Smooth muscle cell of the brain vasculature (primary cell): ENCODE data around the gene JAGN1.
"Not testable (repeated sequence)": the region's sequence is repeated elsewhere in the genome, so short reads cannot be mapped to it uniquely, and the experiment has no call there.

ENCODE experiments used
- DNase-seq: peaks from one replicate; pipeline ENCODE4 v3.0.0-alpha.2; 2012; ENCODE audit warnings: low read depth, low spot score

The JAGN1 gene

DNA sequence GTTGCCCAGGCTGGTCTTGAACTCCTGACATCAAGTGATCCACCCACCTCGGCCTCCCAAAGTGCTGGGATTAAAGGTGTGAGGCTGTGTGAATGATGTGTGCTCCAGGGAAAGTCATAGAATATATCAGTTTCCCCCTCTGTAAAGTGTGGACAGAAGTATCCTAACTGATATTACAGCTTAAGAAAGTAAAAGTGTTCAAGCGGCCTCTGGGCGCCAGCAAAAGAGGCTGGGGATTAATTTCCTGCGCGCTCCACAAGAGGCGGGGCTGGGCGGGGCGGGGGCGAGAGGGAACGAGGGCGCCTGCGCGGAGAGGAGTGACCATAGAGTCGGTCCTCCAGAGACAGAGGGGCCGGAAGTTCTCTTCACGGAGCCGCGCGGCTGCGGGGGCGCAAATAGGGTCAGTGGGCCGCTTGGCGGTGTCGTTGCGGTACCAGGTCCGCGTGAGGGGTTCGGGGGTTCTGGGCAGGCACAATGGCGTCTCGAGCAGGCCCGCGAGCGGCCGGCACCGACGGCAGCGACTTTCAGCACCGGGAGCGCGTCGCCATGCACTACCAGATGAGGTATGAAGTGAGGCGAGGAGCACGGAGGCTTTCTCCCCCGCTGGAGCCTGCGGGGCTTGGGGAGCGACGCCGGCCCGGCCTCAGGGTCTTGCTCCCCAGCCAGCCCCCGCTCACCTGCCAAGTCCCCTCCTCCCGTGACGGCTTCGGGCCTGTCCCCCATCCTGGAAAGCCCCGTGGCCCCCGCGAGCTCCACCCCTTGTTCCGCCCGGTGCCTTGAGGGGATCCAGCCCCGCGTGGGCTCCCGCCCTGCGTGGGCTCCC is at the start of gene JAGN1:
Gene JAGN1, plus strand, starts transcription at position 362 of the 823 bp plus-strand sequence. Its CDS starts 113 bp downstream, at position 475.
- peak; percentile 70 for DNase-seq

- DNase-seq, result no peak
Observed at GRCh38 chr3:9841015-9841414, 49.4 kb upstream of the JAGN1 start.

GRCh38 chr3:9843715-9844438 is 46.5 kb upstream of the JAGN1 start, which contains the start of gene RPUSD3:
TSS of gene RPUSD3 (minus strand) at chr3:9844008. CDS start at chr3:9843990, 18 bp downstream.
- peak; percentile 92 for DNase-seq

- DNase-seq, result no peak
Observed at GRCh38 chr3:9846231-9846630, 44.2 kb upstream of the JAGN1 start.

GRCh38 chr3:9846931-9847488 is 43.4 kb upstream of the JAGN1 start:
- DNase-seq, result no peak

DNA sequence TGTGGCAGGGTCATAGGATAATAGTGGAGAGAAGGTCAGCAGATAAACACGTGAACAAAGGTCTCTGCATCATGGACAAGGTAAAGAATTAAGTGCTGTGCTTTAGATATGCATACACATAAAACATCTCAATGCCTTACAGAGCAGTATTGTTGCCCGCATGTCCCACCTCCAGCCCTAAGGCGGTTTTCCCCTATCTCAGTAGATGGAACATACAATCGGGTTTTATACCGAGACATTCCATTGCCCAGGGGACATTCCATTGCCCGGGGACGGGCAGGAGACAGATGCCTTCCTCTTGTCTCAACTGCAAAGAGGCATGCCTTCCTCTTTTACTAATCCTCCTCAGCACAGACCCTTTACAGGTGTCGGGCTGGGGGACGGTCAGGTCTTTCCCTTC is 42.5 kb upstream of the JAGN1 start:
- DNase-seq, result not testable (repeated sequence)

DNA sequence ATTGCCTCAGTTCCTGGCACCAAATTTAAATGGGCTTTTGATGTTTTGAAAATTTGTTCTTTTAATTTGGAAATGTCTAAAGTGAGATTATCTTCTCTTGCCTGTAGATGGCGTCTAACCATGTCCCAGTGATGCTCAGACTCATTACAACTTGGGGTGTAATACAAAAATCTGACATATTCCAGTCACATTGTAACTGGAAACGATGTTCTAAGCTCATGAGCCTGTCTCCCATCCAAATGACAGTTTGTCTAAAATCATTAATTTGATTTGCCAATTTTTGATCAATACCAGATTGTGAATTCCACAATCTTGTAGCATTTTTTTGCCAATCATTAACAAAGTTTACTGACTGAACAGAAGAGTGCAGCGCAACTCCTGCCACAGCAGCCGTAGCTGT is 41.5 kb upstream of the JAGN1 start:
- DNase-seq, result not testable (repeated sequence)

DNA sequence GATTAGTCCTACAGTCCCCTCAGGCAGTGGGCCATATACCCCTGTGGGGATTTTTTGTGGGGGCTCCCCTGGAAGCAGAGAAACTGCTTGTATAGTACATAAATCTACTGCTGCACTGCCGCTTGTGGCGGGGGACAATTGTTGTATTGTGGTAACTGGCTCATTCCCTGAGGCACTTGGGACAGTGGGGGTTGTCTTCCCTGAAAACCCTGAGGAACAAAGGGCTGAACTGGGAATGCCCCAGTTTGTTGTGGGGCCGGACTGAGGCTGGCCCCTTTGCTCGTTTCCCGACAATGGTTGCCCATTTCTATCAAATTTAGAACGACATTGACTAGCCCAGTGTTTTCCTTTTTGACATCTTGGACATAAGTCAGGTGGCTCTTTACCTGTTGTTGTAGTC is 39.0 kb upstream of the JAGN1 start:
- not testable (repeated sequence) for DNase-seq

DNA sequence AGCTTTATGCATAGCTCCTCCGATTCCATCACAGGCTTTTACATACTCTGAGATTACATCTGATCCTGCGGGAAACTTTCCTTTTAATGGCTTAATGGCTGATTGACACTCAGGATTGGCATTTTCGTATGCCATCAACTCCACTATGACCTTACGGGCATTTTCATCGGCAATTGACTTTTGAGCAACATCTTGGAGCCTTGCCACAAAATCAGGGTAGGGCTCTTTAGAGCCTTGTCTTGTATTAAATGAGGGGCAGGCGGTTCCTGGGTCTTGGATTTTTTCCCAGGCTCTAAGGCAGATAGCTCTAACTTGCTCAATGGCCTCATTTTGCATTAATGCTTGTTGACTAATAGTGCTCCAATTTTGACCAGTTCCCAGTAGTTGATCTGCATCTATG is 38.5 kb upstream of the JAGN1 start:
- not testable (repeated sequence) for DNase-seq

- no peak for DNase-seq
Observed at GRCh38 chr3:9852528-9852927, 37.9 kb upstream of the JAGN1 start.

DNA sequence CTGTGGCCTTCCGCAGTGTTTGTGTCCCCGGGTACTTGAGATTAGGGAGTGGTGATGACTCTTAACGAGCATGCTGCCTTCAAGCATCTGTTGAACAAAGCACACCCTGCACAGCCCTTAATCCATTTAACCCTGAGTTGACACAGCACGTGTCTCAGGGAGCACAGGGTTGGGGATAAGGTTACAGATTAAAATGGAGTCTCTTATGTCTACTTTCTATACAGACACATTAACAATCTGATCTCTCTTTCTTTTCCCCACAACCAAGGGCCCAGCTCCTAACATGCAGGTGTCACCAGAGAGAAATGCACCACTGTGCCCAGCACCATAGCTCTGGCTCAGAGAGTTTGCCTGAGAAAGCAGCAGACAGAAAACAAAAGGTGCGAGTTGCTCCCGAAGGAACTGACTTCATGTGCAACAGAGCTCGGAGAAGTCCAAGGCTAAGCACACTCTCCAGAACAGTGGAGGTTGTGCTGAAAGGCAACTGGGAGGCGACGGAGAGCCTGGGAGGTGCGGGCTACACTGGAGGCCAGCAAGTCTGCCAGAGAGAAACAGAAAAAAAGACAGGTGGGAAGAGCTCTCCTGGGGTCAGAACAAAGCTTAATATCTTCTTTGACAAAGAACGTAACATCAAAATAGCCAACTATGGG is 36.0 kb upstream of the JAGN1 start:
- DNase-seq, result not testable (repeated sequence)

- no peak for DNase-seq
Observed at GRCh38 chr3:9855594-9855993, 34.8 kb upstream of the JAGN1 start.

DNA sequence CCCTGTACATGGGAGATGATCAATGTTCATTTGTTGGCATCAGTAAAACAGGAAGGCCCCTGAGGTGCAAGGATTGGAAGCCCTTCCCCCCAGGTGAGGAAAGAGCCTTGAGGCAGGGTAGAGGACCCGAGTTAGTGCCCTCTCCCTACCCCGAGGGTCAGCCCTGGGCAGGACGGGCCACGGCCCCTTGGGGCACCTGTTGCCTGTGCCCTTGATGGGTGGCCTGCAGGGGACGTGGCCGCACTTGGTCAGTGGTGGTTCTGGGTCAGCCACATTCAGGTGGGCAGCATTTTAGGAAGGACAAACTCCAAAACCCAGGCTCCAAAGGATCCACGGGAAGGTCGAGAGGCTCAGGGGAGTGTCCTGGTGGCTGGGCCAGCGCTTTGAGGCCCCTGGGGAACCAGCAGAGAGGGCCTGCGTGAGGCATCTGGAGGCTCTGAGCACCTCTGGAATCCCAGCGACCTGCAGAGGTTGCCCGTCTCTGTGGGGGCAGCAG is 30.8 kb upstream of the JAGN1 start:
- no peak for DNase-seq

GRCh38 chr3:9861201-9861600 is 29.2 kb upstream of the JAGN1 start:
- no peak for DNase-seq

- DNase-seq, result no peak
Observed at GRCh38 chr3:9861626-9862130, 28.7 kb upstream of the JAGN1 start.

DNA sequence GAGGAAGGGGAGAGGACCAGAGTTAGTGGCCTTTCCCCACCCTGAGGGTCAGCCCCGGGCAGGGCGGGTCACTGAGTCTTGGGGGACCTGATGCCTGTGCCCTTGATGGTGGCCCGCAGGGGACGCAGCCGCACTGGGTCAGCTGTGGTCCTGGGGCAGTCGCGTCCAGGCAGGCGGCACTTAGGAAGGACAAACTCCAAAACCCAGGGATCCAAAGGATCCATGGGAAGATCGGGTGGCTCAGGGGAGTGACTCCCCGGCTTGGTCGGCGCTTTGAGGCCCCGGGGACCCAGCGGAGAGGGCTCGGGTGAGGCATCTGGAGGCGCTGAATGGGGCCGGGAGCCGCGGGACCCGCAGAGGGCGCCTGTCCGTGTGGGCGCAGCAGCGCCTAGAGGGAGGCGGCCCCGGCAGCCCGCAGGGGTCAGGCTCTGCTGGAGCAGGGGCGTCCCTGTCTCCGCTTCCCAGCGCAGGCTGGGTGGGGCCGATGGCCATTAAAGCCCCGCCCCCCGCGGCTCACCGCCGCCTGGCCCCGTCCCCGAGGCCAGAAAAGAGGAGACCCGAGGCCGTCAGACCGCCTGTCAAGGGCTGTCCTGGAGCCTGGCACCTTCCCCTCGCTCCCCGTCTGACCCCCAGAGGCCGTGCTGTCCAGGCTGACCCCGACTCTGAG is 27.9 kb upstream of the JAGN1 start:
- no peak for DNase-seq

- DNase-seq, result no peak
Observed at GRCh38 chr3:9863058-9863772, 27.2 kb upstream of the JAGN1 start.

- DNase-seq, result peak; percentile 87
Observed at GRCh38 chr3:9864200-9864927, 26.0 kb upstream of the JAGN1 start.

DNA sequence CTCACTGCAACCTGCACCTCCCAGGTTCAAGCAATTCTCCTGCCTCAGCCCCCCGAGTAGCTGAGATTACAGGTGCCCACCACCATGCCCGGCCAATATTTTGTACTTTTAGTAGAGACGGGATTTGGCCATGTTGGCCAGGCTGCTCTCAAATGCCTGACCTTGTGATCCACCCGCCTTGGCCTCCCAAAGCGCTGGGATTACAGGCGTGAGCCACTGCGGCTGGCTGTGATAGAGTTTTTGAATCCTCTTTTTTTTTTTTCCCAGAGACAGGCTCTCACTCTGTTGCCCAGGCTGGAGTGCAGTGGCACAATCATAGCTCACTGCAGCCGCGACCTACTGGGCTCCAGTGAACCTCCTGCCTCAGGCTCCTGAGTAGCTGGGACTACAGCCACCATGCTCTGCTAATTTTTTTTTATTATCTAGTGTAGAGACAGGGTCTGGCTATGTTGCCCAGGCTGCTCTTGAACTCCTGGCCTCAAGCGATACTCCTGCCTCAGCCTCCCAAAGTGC is 25.2 kb upstream of the JAGN1 start:
- not testable (repeated sequence) for DNase-seq
